Measurements from ENCODE around the gene STK10. TPM values are rescaled to one million over a fixed set of nuclear protein-coding genes. Genes with fewer than 3 reads are reported as not detected.

The STK10 gene
- total and polyA plus RNA-seq, 2 experiments from 2014 or later = 7.5 to 17.8 TPM

GRCh38 chr5:172119921-172120688 is 67.9 kb downstream of the STK10 start (continued):
- TF ChIP-seq REST (IDR thresholded peaks at IDR 0.05; ENCODE audit: unreplicated experiment) (no peak), ETS1 (IDR thresholded peaks at IDR 0.05) (no peak), EZH2 (IDR thresholded peaks at IDR 0.05; ENCODE audit: low read depth, unreplicated experiment) (no peak), ZNF114 (CRISPR knock-in tag; IDR thresholded peaks at IDR 0.05) (no peak)

GRCh38 chr5:172118891-172119290 is 69.1 kb downstream of the STK10 start:
- Histone ChIP-seq H3K27me3 (ENCODE audit: insufficient read depth) (no peaks in the 10 kb centered on the region), H4K20me1 (replicated peaks; ENCODE audit: insufficient read depth) (no peaks in the 10 kb centered on the region; the same call in 1 of the 2 replicates), H3K4me2 (no peak overlapping the region), H3K9me2 (ENCODE audit: insufficient read depth) (no peaks in the 10 kb centered on the region), H2AFZ (no peak overlapping the region), H3F3A (replicated peaks; ENCODE audit: low read depth) (no peaks in the 10 kb centered on the region), H3K36me3 (ENCODE audit: insufficient read depth) (no peaks in the 10 kb centered on the region), H3K4me3 (no peak overlapping the region), H3K4me1 (ENCODE audit: insufficient read depth) (no peaks in the 10 kb centered on the region), H3K79me2 (replicated peaks; ENCODE audit: insufficient read depth) (no peaks in the 10 kb centered on the region), H3K27ac (ENCODE audit: low read depth) (no peak overlapping the region)
- peaks cover 2% of the 10 kb centered on the region; the same call in 2 of the 3 replicates for H3K4me1 Mint-ChIP-seq
- H3K9me3 Mint-ChIP-seq = no peaks in the 10 kb centered on the region; the same call in 2 of the 3 replicates
- H3K36me3 Mint-ChIP-seq (ENCODE audit: low read depth) = peaks cover 15% of the 10 kb centered on the region
- DNase-seq (ENCODE audit: low spot score) (no peak), ATAC-seq (no peak)
- TF ChIP-seq EZH2phosphoT487 (IDR thresholded peaks at IDR 0.05; ENCODE audit: unreplicated experiment) (no peak), NANOG (IDR thresholded peaks at IDR 0.05; ENCODE audit: borderline replicate concordance) (no peak), EZH2 (IDR thresholded peaks at IDR 0.05; ENCODE audit: low read depth, unreplicated experiment) (no peak), ZNF114 (CRISPR knock-in tag; IDR thresholded peaks at IDR 0.05) (no peak), ETS1 (IDR thresholded peaks at IDR 0.05) (no peak), ZNF331 (CRISPR knock-in tag; IDR thresholded peaks at IDR 0.05; ENCODE audit: low read depth) (no peak), POLR2AphosphoS5 (IDR thresholded peaks at IDR 0.05; ENCODE audit: low read depth) (no peak), CTCF (conservative IDR thresholded peaks at IDR 0.05; ENCODE audit: low read depth in 2 of 2) (no peak), CREB1 (CRISPR knock-in tag; IDR thresholded peaks at IDR 0.05; ENCODE audit: low read depth) (no peak), STAT1 (IDR thresholded peaks at IDR 0.05; ENCODE audit: unreplicated experiment) (no peak), JUNB (IDR thresholded peaks at IDR 0.05; ENCODE audit: unreplicated experiment) (no peak)
- H3K4me3 Mint-ChIP-seq = no peak overlapping the region
- peaks cover 13% of the 10 kb centered on the region for H3K27me3 Mint-ChIP-seq (ENCODE audit: insufficient read depth, low read depth, poor library complexity)
- no peak overlapping the region for H3K27ac Mint-ChIP-seq
